GM23248 (cell line): Measurements from ENCODE around the gene DHRS1. TPM values are rescaled to one million over a fixed set of nuclear protein-coding genes. Genes with fewer than 3 reads are reported as not detected.

Source experiments
- DNase-seq: peaks from one replicate; pipeline ENCODE4 v3.0.0-alpha.2; 2015
- H2AFZ ChIP-seq: fragments of 200-600 bp; sonication (generic); 2 replicates; pipeline ENCODE4 v1.6.1; 2016; ENCODE audit warnings: antibody characterized with exemption
- H3F3A ChIP-seq: fragments of 200-600 bp; sonication (generic); 2 replicates; pipeline ENCODE4 v1.6.1; 2016; ENCODE audit warnings: mild to moderate bottlenecking, antibody characterized with exemption, mixed run types; ENCODE audit not compliant: insufficient read depth
- H3K27ac ChIP-seq: fragments of 200-600 bp; sonication (generic); 2 replicates; pipeline ENCODE4 v1.5.1; 2016; ENCODE audit warnings: mild to moderate bottlenecking
- H3K27me3 ChIP-seq: fragments of 200-600 bp; sonication (generic); replicated peaks from 2 replicates; pipeline ENCODE4 v1.6.1; 2016; ENCODE audit warnings: mild to moderate bottlenecking; ENCODE audit not compliant: insufficient read depth
- H3K36me3 ChIP-seq: fragments of 200-600 bp; sonication (generic); 2 replicates; pipeline ENCODE4 v1.6.1; 2016; ENCODE audit warnings: low read depth, mild to moderate bottlenecking
- H3K4me1 ChIP-seq: fragments of 200-600 bp; sonication (generic); 2 replicates; pipeline ENCODE4 v1.6.1; 2016; ENCODE audit warnings: mild to moderate bottlenecking; ENCODE audit not compliant: insufficient read depth
- H3K4me2 ChIP-seq: fragments of 200-600 bp; sonication (generic); one replicate; pipeline ENCODE4 v1.6.1; 2016; ENCODE audit warnings: mild to moderate bottlenecking; ENCODE audit not compliant: unreplicated experiment
- H3K4me3 ChIP-seq: fragments of 200-600 bp; sonication (generic); 2 replicates; pipeline ENCODE4 v1.5.1; 2016; ENCODE audit warnings: mild to moderate bottlenecking
- H3K79me2 ChIP-seq: fragments of 200-600 bp; sonication (generic); 2 replicates; pipeline ENCODE4 v1.6.1; 2016; ENCODE audit warnings: mild to moderate bottlenecking; ENCODE audit not compliant: insufficient read depth
- H3K9ac ChIP-seq: fragments of 200-600 bp; sonication (generic); 2 replicates; pipeline ENCODE4 v1.6.1; 2016; ENCODE audit warnings: mild to moderate bottlenecking
- H3K9me2 ChIP-seq: fragments of 200-600 bp; sonication (generic); 2 replicates; pipeline ENCODE4 v1.6.1; 2016; ENCODE audit warnings: mixed run types, mild to moderate bottlenecking, moderate library complexity; ENCODE audit not compliant: insufficient read depth
- H3K9me3 ChIP-seq: fragments of 200-600 bp; sonication (generic); one replicate; pipeline ENCODE4 v1.6.1; 2017; ENCODE audit warnings: low read depth
- H4K20me1 ChIP-seq: fragments of 200-600 bp; sonication (generic); 2 replicates; pipeline ENCODE4 v1.6.0; 2016; ENCODE audit not compliant: insufficient read depth
- EZH2 ChIP-seq: fragments of 200-600 bp; sonication (generic); IDR thresholded peaks from 2 replicates; pipeline ENCODE4 v1.6.1; 2018; ENCODE audit warnings: antibody characterized with exemption, mild to moderate bottlenecking; ENCODE audit not compliant: insufficient read depth, poor library complexity, severe bottlenecking
- EZH2phosphoT487 ChIP-seq: fragments of 200-600 bp; sonication (generic); IDR thresholded peaks from 2 replicates; pipeline ENCODE4 v1.6.1; 2018; ENCODE audit warnings: antibody characterized with exemption, moderate library complexity, mild to moderate bottlenecking, low read depth; ENCODE audit not compliant: insufficient read depth
- WGBS, 2 experiments: methylation state at CpG; one replicate each; pipeline ENCODE4 v1.1.6; 2015 to 2017; ENCODE audit warnings: low lambda C conversion rate in 2 of 2, low coverage in 1 of 2; ENCODE audit errors: missing lambda C conversion rate in 2 of 2; 5-methylcytosine and 5-hydroxymethylcytosine counted together
- in situ Hi-C: fragments of 300-500 bp; cut with MboI; formaldehyde crosslinking; loops from 2 replicates; pipeline ENCODE4 v1.15.0; 2020
- polyA plus RNA-seq: library from polyadenylated mRNA; unstranded; fragments of >200 nt; fragmentation: Nextera tagmentation; extraction: Ambion mirVana; gene quantifications from 2 replicates; pipeline ENCODE4 v1.2.1, GENCODE V29; 2016
- total RNA-seq: library from RNA; depleted of rRNA; stranded (reverse); fragments of >200 nt; shearing (Covaris generic); gene quantifications from 2 replicates; pipeline ENCODE4 v1.2.3, GENCODE V29; 2014

Gene DHRS1
- total and polyA plus RNA-seq, 2 experiments from 2014 or later, result 12.8 to 31.0 TPM

DNA sequence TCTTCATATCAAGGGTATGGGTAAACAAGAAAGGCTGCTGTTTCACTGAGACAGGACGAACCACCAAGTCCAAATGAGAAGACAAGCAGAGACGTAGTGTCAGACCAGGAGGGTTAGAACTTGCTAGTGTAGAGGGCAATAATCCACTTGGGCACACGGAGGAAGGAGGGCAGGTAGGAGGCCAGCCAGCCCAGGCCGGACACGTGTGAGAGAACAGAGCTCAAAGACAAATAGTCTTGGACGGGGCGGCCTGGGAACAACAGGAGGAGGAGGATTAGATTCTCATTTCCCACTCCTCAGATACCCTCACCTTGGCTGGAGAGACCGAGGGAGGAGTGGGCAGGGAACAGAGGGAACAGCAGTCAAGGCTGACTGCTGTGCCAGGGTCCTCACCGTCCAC is 8.8 kb downstream of the DHRS1 start:
- WGBS, 2 experiments, result 85% methylated on average over 9 of the region's 9 CpGs
- no peak for TF ChIP-seq EZH2phosphoT487
- TF ChIP-seq EZH2, result no peak
- Histone ChIP-seq H3K9ac (no peak overlapping the region), H3F3A (no peaks in the 10 kb centered on the region), H2AFZ (no peak overlapping the region), H3K79me2 (no peaks in the 10 kb centered on the region), H3K36me3 (peaks cover 2% of the 10 kb centered on the region; the same call in 1 of the 2 replicates), H3K4me1 (no peaks in the 10 kb centered on the region), H4K20me1 (no peaks in the 10 kb centered on the region), H3K27me3 (no peaks in the 10 kb centered on the region), H3K27ac (no peak overlapping the region), H3K4me2 (no peak overlapping the region), H3K9me3 (no peaks in the 10 kb centered on the region), H3K4me3 (no peak overlapping the region), H3K9me2 (no peaks in the 10 kb centered on the region)
- DNase-seq, result no peak
- in situ Hi-C loops, result loop anchor here (10.0 kb wide), 1 partner anchor 46 kb away; the partner anchor contains the start of gene TINF2

DNA sequence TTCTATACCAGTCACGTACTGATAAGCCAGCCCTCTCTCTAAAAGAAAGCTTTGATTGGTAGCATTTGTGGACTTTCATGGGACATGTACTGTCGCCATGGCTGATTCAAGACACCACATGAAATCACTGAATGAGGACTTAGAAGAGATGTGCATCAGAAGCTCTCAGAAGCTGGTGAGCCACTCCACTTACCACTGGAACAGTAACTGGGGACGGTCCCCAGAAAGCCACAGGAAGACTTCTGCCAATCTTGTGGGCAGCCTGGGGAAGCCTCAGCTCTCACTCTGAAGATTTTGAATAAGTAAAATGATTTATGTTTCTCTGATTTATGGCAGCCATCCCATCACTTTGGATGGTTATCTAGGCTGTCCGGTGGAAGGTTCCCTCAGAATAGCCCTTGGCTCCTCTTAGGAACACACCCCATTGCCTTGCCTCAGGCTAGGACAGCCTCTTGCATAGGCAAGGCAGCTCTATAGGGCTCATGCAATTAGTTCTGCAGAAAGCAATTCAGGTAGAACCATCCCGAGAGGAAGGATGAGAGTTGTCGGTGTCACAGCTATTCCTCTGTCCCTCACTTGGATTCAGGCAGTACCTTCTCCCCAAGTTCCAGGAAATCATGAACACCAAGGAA is 9.8 kb downstream of the DHRS1 start:
- Histone ChIP-seq H3K4me3 (no peak overlapping the region), H3F3A (no peaks in the 10 kb centered on the region), H3K79me2 (no peaks in the 10 kb centered on the region), H3K9me2 (no peaks in the 10 kb centered on the region), H3K9ac (no peak overlapping the region), H3K9me3 (no peaks in the 10 kb centered on the region), H3K27me3 (no peaks in the 10 kb centered on the region), H3K4me2 (no peak overlapping the region), H4K20me1 (no peaks in the 10 kb centered on the region), H3K27ac (no peak overlapping the region), H2AFZ (no peak overlapping the region), H3K4me1 (no peaks in the 10 kb centered on the region), H3K36me3 (no peaks in the 10 kb centered on the region; the same call in 1 of the 2 replicates)
- 76 to 80% methylated on average over 6 of the region's 6 CpGs for WGBS, 2 experiments
- in situ Hi-C loops, result loop anchor here (10.0 kb wide), 1 partner anchor 45 kb away; the partner anchor contains the start of gene TINF2
- TF ChIP-seq EZH2, result no peak
- TF ChIP-seq EZH2phosphoT487, result no peak
- DNase-seq, result no peak

DNA sequence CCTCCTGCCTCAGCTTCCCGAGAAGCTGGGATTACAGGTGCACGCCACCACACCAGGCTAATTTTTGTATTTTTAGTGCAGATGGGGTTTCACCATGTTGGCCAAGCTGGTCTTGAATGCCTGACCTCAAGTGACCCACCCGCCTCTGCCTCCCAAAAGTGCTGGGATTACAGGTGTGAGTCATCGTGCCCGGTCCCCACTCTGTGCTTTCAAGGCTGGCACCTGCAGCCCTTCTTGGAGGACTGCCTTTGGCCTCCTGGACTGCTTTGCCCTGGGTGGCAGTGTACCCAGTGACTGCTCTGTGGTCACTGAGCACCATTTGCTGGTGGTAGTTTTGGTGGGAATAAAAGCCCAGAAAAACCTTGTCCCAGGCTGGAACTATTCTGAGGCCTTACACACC is 12.6 kb downstream of the DHRS1 start:
- H3K4me2 ChIP-seq, result no peak overlapping the region
- no peak for DNase-seq
- no peaks in the 10 kb centered on the region for H3K4me1 ChIP-seq
- no peaks in the 10 kb centered on the region for H4K20me1 ChIP-seq
- H3K9me2 ChIP-seq, result no peaks in the 10 kb centered on the region
- H3K27me3 ChIP-seq, result no peaks in the 10 kb centered on the region
- TF ChIP-seq EZH2 (no peak), EZH2phosphoT487 (no peak)
- H3F3A ChIP-seq, result no peaks in the 10 kb centered on the region
- WGBS, 2 experiments, result 97 to 100% methylated on average over 5 of the region's 5 CpGs
- H3K9ac ChIP-seq, result no peak overlapping the region
- in situ Hi-C loops, result no loop called here
- no peak overlapping the region for H2AFZ ChIP-seq
- H3K9me3 ChIP-seq, result no peaks in the 10 kb centered on the region
- no peaks in the 10 kb centered on the region for H3K79me2 ChIP-seq
- no peak overlapping the region for H3K4me3 ChIP-seq
- H3K36me3 ChIP-seq, result no peaks in the 10 kb centered on the region
- no peak overlapping the region for H3K27ac ChIP-seq

DNA sequence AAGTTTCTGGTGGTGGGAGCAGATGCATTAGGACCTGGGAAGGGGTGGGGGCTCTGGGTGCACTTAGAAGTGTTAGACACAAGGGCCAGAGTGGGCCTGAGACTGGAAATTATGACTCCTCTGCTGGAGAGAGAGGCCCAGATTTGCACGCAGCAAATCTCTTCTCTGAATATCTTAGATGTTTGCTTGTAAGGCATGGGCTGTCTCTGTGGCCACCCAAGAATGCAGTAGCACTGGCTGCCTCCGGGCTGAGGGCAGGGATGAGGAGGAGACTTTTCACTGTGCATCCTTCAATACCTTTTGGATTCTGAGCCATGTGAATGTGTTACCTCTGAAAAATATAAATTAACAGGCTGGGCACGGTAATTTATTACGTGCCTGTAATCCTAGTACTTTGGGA is 14.2 kb downstream of the DHRS1 start:
- peak; percentile 45 for DNase-seq
- Histone ChIP-seq H4K20me1 (no peaks in the 10 kb centered on the region), H3K4me3 (no peak overlapping the region), H3K9me3 (no peaks in the 10 kb centered on the region), H3K36me3 (no peaks in the 10 kb centered on the region), H3F3A (no peaks in the 10 kb centered on the region), H3K27ac (no peak overlapping the region), H3K9ac (no peak overlapping the region), H3K4me1 (peaks cover 7% of the 10 kb centered on the region; the same call in 1 of the 2 replicates), H3K4me2 (no peak overlapping the region), H2AFZ (no peak overlapping the region), H3K9me2 (no peaks in the 10 kb centered on the region), H3K79me2 (no peaks in the 10 kb centered on the region), H3K27me3 (no peaks in the 10 kb centered on the region)
- WGBS, 2 experiments, result 33 to 42% methylated on average over 4 of the region's 4 CpGs
- in situ Hi-C loops, result no loop called here
- no peak for TF ChIP-seq EZH2phosphoT487
- no peak for TF ChIP-seq EZH2
